Measurements from ENCODE around the gene TP53AIP1. TPM values are rescaled to one million over a fixed set of nuclear protein-coding genes. Genes with fewer than 3 reads are reported as not detected.

Gene TP53AIP1
- total and polyA plus RNA-seq, 5 donors, result 0.05 TPM; not detected in 4

- ATAC-seq (no peak), DNase-seq (no peak)
- 81% methylated on average over 5 of the region's 5 CpGs for WGBS
- intact Hi-C loops (cut with DNase I), result no loop called here
- Histone ChIP-seq H3K27ac (ENCODE audit: low read length) (no peak overlapping the region), H3K4me3 (ENCODE audit: low read length) (no peak overlapping the region), H3K4me1 (ENCODE audit: control insufficient read depth, insufficient read depth, low read length) (no peaks in the 10 kb centered on the region), H3K9me3 (ENCODE audit: control insufficient read depth, low read length) (no peaks in the 10 kb centered on the region), H3K27me3 (ENCODE audit: control insufficient read depth, insufficient read depth) (no peaks in the 10 kb centered on the region)
These were observed 20.2 kb upstream of the TP53AIP1 start for GRCh38 chr11:128962896-128963295.

GRCh38 chr11:128961645-128962044 is 19.0 kb upstream of the TP53AIP1 start:
- no peak overlapping the region for H3K27ac ChIP-seq (ENCODE audit: low read length)
- intact Hi-C loops (cut with DNase I), result no loop called here
- 92% methylated on average over 2 of the region's 2 CpGs for WGBS
- no peak overlapping the region for H3K4me3 ChIP-seq (ENCODE audit: low read length)
- no peaks in the 10 kb centered on the region for H3K27me3 ChIP-seq (ENCODE audit: control insufficient read depth, insufficient read depth)
- H3K9me3 ChIP-seq (ENCODE audit: control insufficient read depth, low read length), result no peaks in the 10 kb centered on the region
- DNase-seq (no peak), ATAC-seq (no peak)
- H3K4me1 ChIP-seq (ENCODE audit: control insufficient read depth, insufficient read depth, low read length), result no peaks in the 10 kb centered on the region

- no peaks in the 10 kb centered on the region for H3K27me3 ChIP-seq (ENCODE audit: control insufficient read depth, insufficient read depth)
- no peaks in the 10 kb centered on the region for H3K4me1 ChIP-seq (ENCODE audit: control insufficient read depth, insufficient read depth, low read length)
- H3K9me3 ChIP-seq (ENCODE audit: control insufficient read depth, low read length), result no peaks in the 10 kb centered on the region
- DNase-seq (no peak), ATAC-seq (no peak)
- H3K27ac ChIP-seq (ENCODE audit: low read length), result no peak overlapping the region
- intact Hi-C loops (cut with DNase I), result loop anchor here (2.0 to 10.0 kb wide), 3 partner anchors 72 to 802 kb away; no protein-coding TSS in a partner anchor
- H3K4me3 ChIP-seq (ENCODE audit: low read length), result no peak overlapping the region
- 87% methylated on average over 8 of the region's 8 CpGs for WGBS
These were observed 14.5 kb upstream of the TP53AIP1 start for GRCh38 chr11:128957202-128957482.

GRCh38 chr11:128956401-128957201 is 13.9 kb upstream of the TP53AIP1 start:
- intact Hi-C loops (cut with DNase I), result loop anchor here (2.0 to 10.0 kb wide), 3 partner anchors 72 to 802 kb away; no protein-coding TSS in a partner anchor
- H3K4me1 ChIP-seq (ENCODE audit: control insufficient read depth, insufficient read depth, low read length), result no peaks in the 10 kb centered on the region
- 54% methylated on average over 8 of the region's 8 CpGs for WGBS
- no peak overlapping the region for H3K27ac ChIP-seq (ENCODE audit: low read length)
- no peaks in the 10 kb centered on the region for H3K9me3 ChIP-seq (ENCODE audit: control insufficient read depth, low read length)
- H3K4me3 ChIP-seq (ENCODE audit: low read length), result no peak overlapping the region
- no peak for DNase-seq
- ATAC-seq, result peak; percentile 83 to 84
- no peaks in the 10 kb centered on the region for H3K27me3 ChIP-seq (ENCODE audit: control insufficient read depth, insufficient read depth)

GRCh38 chr11:128955636-128956035 is 13.0 kb upstream of the TP53AIP1 start:
- no peak for DNase-seq
- Histone ChIP-seq H3K4me3 (ENCODE audit: low read length) (no peak overlapping the region), H3K27me3 (ENCODE audit: control insufficient read depth, insufficient read depth) (no peaks in the 10 kb centered on the region), H3K4me1 (ENCODE audit: control insufficient read depth, insufficient read depth, low read length) (no peaks in the 10 kb centered on the region), H3K9me3 (ENCODE audit: control insufficient read depth, low read length) (no peaks in the 10 kb centered on the region), H3K27ac (ENCODE audit: low read length) (no peak overlapping the region)
- intact Hi-C loops (cut with DNase I), result loop anchor here (2.0 to 10.0 kb wide), 3 partner anchors 71 to 801 kb away; no protein-coding TSS in a partner anchor
- 61% methylated on average over 3 of the region's 3 CpGs for WGBS
- no peak for ATAC-seq

GRCh38 chr11:128953151-128953550 is 10.5 kb upstream of the TP53AIP1 start:
- H3K9me3 ChIP-seq (ENCODE audit: control insufficient read depth, low read length), result no peaks in the 10 kb centered on the region
- no peak overlapping the region for H3K4me3 ChIP-seq (ENCODE audit: low read length)
- intact Hi-C loops (cut with DNase I), result loop anchor here in 1 of 4 donors (10.0 kb wide), 1 partner anchor 798 kb away; no protein-coding TSS in a partner anchor
- ATAC-seq (no peak), DNase-seq (no peak)
- no peak overlapping the region for H3K27ac ChIP-seq (ENCODE audit: low read length)
- 96% methylated on average over 16 of the region's 16 CpGs for WGBS
- no peaks in the 10 kb centered on the region for H3K27me3 ChIP-seq (ENCODE audit: control insufficient read depth, insufficient read depth)
- H3K4me1 ChIP-seq (ENCODE audit: control insufficient read depth, insufficient read depth, low read length), result no peaks in the 10 kb centered on the region

- ATAC-seq, result no peak
- 75% methylated on average over 13 of the region's 13 CpGs for WGBS
- intact Hi-C loops (cut with DNase I), result loop anchor here in 1 of 4 donors (10.0 kb wide), 1 partner anchor 795 kb away; no protein-coding TSS in a partner anchor
- Histone ChIP-seq H3K9me3 (ENCODE audit: control insufficient read depth, low read length) (no peaks in the 10 kb centered on the region), H3K4me3 (ENCODE audit: low read length) (no peak overlapping the region), H3K27me3 (ENCODE audit: control insufficient read depth, insufficient read depth) (no peaks in the 10 kb centered on the region), H3K27ac (ENCODE audit: low read length) (no peak overlapping the region), H3K4me1 (ENCODE audit: control insufficient read depth, insufficient read depth, low read length) (no peaks in the 10 kb centered on the region)
- no peak for DNase-seq
These were observed 7.3 kb upstream of the TP53AIP1 start for GRCh38 chr11:128949791-128950454.

GRCh38 chr11:128948583-128948982 is 5.9 kb upstream of the TP53AIP1 start:
- no peaks in the 10 kb centered on the region for H3K4me1 ChIP-seq (ENCODE audit: control insufficient read depth, insufficient read depth, low read length)
- intact Hi-C loops (cut with DNase I), result no loop called here
- ATAC-seq (peak; percentile 44 to 48), DNase-seq (no peak)
- H3K27ac ChIP-seq (ENCODE audit: low read length), result no peak overlapping the region
- no peak overlapping the region for H3K4me3 ChIP-seq (ENCODE audit: low read length)
- no peaks in the 10 kb centered on the region for H3K27me3 ChIP-seq (ENCODE audit: control insufficient read depth, insufficient read depth)
- H3K9me3 ChIP-seq (ENCODE audit: control insufficient read depth, low read length), result no peaks in the 10 kb centered on the region
- WGBS, result 61% methylated on average over 3 of the region's 3 CpGs

GRCh38 chr11:128947773-128948172 is 5.1 kb upstream of the TP53AIP1 start:
- Histone ChIP-seq H3K27me3 (ENCODE audit: control insufficient read depth, insufficient read depth) (no peaks in the 10 kb centered on the region), H3K4me3 (ENCODE audit: low read length) (no peak overlapping the region), H3K27ac (ENCODE audit: low read length) (no peak overlapping the region), H3K9me3 (ENCODE audit: control insufficient read depth, low read length) (no peaks in the 10 kb centered on the region), H3K4me1 (ENCODE audit: control insufficient read depth, insufficient read depth, low read length) (no peaks in the 10 kb centered on the region)
- WGBS, result 90% methylated on average over 2 of the region's 2 CpGs
- no peak for DNase-seq
- ATAC-seq, result no peak
- intact Hi-C loops (cut with DNase I), result no loop called here

- Histone ChIP-seq H3K4me1 (ENCODE audit: control insufficient read depth, insufficient read depth, low read length) (no peaks in the 10 kb centered on the region), H3K27ac (ENCODE audit: low read length) (no peak overlapping the region), H3K9me3 (ENCODE audit: control insufficient read depth, low read length) (no peaks in the 10 kb centered on the region), H3K4me3 (ENCODE audit: low read length) (no peak overlapping the region), H3K27me3 (ENCODE audit: control insufficient read depth, insufficient read depth) (no peaks in the 10 kb centered on the region)
- DNase-seq (no peak), ATAC-seq (no peak)
- WGBS, result 94% methylated on average over 2 of the region's 2 CpGs
- intact Hi-C loops (cut with DNase I), result no loop called here
These were observed 4.0 kb upstream of the TP53AIP1 start for GRCh38 chr11:128946648-128947047.

- no peak for ATAC-seq
- no peaks in the 10 kb centered on the region for H3K27me3 ChIP-seq (ENCODE audit: control insufficient read depth, insufficient read depth)
- H3K9me3 ChIP-seq (ENCODE audit: control insufficient read depth, low read length), result no peaks in the 10 kb centered on the region
- no peak overlapping the region for H3K27ac ChIP-seq (ENCODE audit: low read length)
- intact Hi-C loops (cut with DNase I), result no loop called here
- no peak for DNase-seq
- H3K4me1 ChIP-seq (ENCODE audit: control insufficient read depth, insufficient read depth, low read length), result no peaks in the 10 kb centered on the region
- 71% methylated on average over 16 of the region's 16 CpGs for WGBS
- no peak overlapping the region for H3K4me3 ChIP-seq (ENCODE audit: low read length)
These were observed 831 bp upstream of the TP53AIP1 start for GRCh38 chr11:128943428-128943976.

Measured in right cardiac atrium (tissue), 5 donors.